Measurements from ENCODE around the gene VPS13D.

The VPS13D gene

DNA sequence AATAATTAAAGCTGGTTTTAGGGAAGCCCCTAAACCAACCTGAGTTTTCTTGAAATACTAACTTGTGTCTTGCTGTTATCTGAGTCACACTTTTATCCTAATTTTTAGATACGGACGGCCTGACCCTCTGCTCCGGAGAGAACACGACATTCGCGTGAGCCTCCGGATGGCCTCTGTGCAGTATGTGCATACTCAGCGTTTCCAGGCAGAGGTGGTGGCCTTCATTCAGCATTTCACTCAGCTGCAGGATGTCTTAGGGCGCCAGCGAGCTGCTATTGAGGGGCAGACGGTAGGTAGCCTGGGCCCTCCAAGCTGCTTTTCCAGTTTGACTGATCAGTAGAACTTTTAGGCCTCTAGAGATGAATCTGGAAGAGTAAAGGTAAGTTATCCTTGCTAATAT is 63.6 kb downstream of the VPS13D start:
- H3K36me3 ChIP-seq (ENCODE audit: control insufficient read depth, low read length), result peaks cover 16% of the 10 kb centered on the region
- H3K9me2 ChIP-seq (replicated peaks; ENCODE audit: control insufficient read depth, low read length), result no peaks in the 10 kb centered on the region
- no peak overlapping the region for H3K4me3 ChIP-seq (ENCODE audit: low read length)
- H3K27ac ChIP-seq (ENCODE audit: low read depth, low read length), result no peak overlapping the region
- no peaks in the 10 kb centered on the region for H3F3A ChIP-seq (ENCODE audit: control insufficient read depth, insufficient read depth)
- TF ChIP-seq EZH2phosphoT487 (IDR thresholded peaks at IDR 0.05; ENCODE audit: borderline replicate concordance, low read length), result no peak
- TF ChIP-seq, protein P1, sequence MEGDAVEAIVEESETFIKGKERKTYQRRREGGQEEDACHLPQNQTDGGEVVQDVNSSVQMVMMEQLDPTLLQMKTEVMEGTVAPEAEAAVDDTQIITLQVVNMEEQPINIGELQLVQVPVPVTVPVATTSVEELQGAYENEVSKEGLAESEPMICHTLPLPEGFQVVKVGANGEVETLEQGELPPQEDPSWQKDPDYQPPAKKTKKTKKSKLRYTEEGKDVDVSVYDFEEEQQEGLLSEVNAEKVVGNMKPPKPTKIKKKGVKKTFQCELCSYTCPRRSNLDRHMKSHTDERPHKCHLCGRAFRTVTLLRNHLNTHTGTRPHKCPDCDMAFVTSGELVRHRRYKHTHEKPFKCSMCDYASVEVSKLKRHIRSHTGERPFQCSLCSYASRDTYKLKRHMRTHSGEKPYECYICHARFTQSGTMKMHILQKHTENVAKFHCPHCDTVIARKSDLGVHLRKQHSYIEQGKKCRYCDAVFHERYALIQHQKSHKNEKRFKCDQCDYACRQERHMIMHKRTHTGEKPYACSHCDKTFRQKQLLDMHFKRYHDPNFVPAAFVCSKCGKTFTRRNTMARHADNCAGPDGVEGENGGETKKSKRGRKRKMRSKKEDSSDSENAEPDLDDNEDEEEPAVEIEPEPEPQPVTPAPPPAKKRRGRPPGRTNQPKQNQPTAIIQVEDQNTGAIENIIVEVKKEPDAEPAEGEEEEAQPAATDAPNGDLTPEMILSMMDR (IDR thresholded peaks at IDR 0.05; ENCODE audit: low read depth, low read length, poor library complexity, severe bottlenecking), result no peak
- H3K4me1 ChIP-seq (ENCODE audit: control insufficient read depth, low read length), result no peaks in the 10 kb centered on the region
- H3K79me2 ChIP-seq (ENCODE audit: control insufficient read depth, low read length), result no peaks in the 10 kb centered on the region
- no peaks in the 10 kb centered on the region for H4K20me1 ChIP-seq (ENCODE audit: control insufficient read depth, insufficient read depth, low read depth, low read length)
- H3K4me2 ChIP-seq (ENCODE audit: low read length), result no peak overlapping the region
- no peaks in the 10 kb centered on the region for H3K27me3 ChIP-seq (ENCODE audit: control insufficient read depth, low read length)
- H3K9me3 ChIP-seq (ENCODE audit: control insufficient read depth, insufficient read depth, low read length), result no peaks in the 10 kb centered on the region

DNA sequence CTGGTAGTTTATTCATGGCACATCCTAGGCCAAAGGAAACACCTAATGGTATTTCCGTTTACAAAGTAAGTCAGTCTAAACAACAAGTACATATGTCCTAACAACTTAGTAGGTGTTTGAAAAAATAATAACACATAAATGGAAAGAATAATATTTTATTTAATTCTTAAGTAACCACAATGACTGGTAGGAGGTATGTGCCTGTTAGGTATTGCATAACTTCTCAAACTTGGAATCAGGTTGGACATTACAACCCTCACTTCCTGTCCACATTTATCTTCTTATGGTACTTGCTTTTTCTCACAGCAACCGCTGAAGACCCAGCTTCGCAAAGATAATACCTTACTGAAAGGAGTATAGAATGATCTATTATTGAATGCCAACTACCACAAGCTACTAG is 64.2 kb downstream of the VPS13D start:
- Histone ChIP-seq H3K9me2 (replicated peaks; ENCODE audit: control insufficient read depth, low read length) (no peaks in the 10 kb centered on the region), H3K4me1 (ENCODE audit: control insufficient read depth, low read length) (no peaks in the 10 kb centered on the region), H3K4me2 (ENCODE audit: low read length) (no peak overlapping the region), H4K20me1 (ENCODE audit: control insufficient read depth, insufficient read depth, low read depth, low read length) (no peaks in the 10 kb centered on the region), H3K27me3 (ENCODE audit: control insufficient read depth, low read length) (no peaks in the 10 kb centered on the region), H3K79me2 (ENCODE audit: control insufficient read depth, low read length) (no peaks in the 10 kb centered on the region), H3K36me3 (ENCODE audit: control insufficient read depth, low read length) (peaks cover 16% of the 10 kb centered on the region), H3K9me3 (ENCODE audit: control insufficient read depth, insufficient read depth, low read length) (no peaks in the 10 kb centered on the region), H3F3A (ENCODE audit: control insufficient read depth, insufficient read depth) (no peaks in the 10 kb centered on the region), H3K27ac (ENCODE audit: low read depth, low read length) (no peak overlapping the region), H3K4me3 (ENCODE audit: low read length) (no peak overlapping the region)
- no peak for TF ChIP-seq EZH2phosphoT487 (IDR thresholded peaks at IDR 0.05; ENCODE audit: borderline replicate concordance, low read length)
- TF ChIP-seq, protein P1 (IDR thresholded peaks at IDR 0.05; ENCODE audit: low read depth, low read length, poor library complexity, severe bottlenecking), result no peak

DNA sequence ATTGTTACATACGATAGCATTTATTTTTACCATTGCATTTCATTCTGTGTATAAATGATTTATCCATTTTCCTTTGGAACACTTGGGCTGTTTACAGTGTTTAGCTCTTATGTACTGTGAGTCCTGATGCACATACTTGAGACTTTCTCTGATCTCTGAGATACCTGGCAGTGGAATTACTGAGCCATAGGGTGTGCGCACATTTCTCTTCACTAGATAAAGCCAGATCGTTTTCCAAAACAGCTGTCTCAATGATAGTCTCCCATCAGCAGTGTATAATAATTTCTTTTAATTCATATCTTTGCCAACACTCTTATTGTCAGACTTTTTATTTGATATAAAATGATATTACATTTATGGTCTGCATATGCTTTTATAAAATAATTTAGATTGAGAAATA is 66.2 kb downstream of the VPS13D start:
- TF ChIP-seq, protein P1 (IDR thresholded peaks at IDR 0.05; ENCODE audit: low read depth, low read length, poor library complexity, severe bottlenecking), result no peak
- no peak for TF ChIP-seq EZH2phosphoT487 (IDR thresholded peaks at IDR 0.05; ENCODE audit: borderline replicate concordance, low read length)
- Histone ChIP-seq H3K79me2 (ENCODE audit: control insufficient read depth, low read length) (no peaks in the 10 kb centered on the region), H3K27me3 (ENCODE audit: control insufficient read depth, low read length) (no peaks in the 10 kb centered on the region), H3K4me2 (ENCODE audit: low read length) (no peak overlapping the region), H3K27ac (ENCODE audit: low read depth, low read length) (no peak overlapping the region), H3K9me2 (replicated peaks; ENCODE audit: control insufficient read depth, low read length) (no peaks in the 10 kb centered on the region), H3F3A (ENCODE audit: control insufficient read depth, insufficient read depth) (no peaks in the 10 kb centered on the region), H3K4me3 (ENCODE audit: low read length) (no peak overlapping the region), H3K9me3 (ENCODE audit: control insufficient read depth, insufficient read depth, low read length) (no peaks in the 10 kb centered on the region), H4K20me1 (ENCODE audit: control insufficient read depth, insufficient read depth, low read depth, low read length) (no peaks in the 10 kb centered on the region), H3K4me1 (ENCODE audit: control insufficient read depth, low read length) (no peaks in the 10 kb centered on the region), H3K36me3 (ENCODE audit: control insufficient read depth, low read length) (peaks cover 21% of the 10 kb centered on the region)

DNA sequence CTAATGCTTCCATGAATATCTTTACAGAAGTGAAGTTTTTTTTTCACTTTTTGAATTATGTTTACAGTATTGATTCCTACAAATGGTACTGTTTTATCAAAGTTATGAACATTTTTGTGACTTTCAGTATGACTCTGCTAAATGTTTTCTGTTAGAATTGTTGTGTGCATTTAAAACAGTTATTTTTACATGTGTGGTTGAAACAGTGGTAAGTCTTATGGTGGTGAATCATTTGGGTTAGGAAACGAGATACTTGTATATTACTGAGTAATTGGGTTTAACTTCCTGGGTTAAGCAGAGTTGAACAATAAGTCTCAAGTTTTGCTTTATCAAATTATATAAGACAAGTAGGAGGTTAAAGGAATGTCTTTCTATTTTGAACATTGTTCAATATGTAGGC is 66.8 kb downstream of the VPS13D start:
- no peaks in the 10 kb centered on the region for H3K79me2 ChIP-seq (ENCODE audit: control insufficient read depth, low read length)
- no peaks in the 10 kb centered on the region for H3K27me3 ChIP-seq (ENCODE audit: control insufficient read depth, low read length)
- no peaks in the 10 kb centered on the region for H4K20me1 ChIP-seq (ENCODE audit: control insufficient read depth, insufficient read depth, low read depth, low read length)
- H3K9me3 ChIP-seq (ENCODE audit: control insufficient read depth, insufficient read depth, low read length), result no peaks in the 10 kb centered on the region
- H3K36me3 ChIP-seq (ENCODE audit: control insufficient read depth, low read length), result peaks cover 22% of the 10 kb centered on the region
- H3K4me1 ChIP-seq (ENCODE audit: control insufficient read depth, low read length), result no peaks in the 10 kb centered on the region
- H3K9me2 ChIP-seq (replicated peaks; ENCODE audit: control insufficient read depth, low read length), result no peaks in the 10 kb centered on the region
- H3K4me3 ChIP-seq (ENCODE audit: low read length), result no peak overlapping the region
- H3K4me2 ChIP-seq (ENCODE audit: low read length), result no peak overlapping the region
- H3F3A ChIP-seq (ENCODE audit: control insufficient read depth, insufficient read depth), result no peaks in the 10 kb centered on the region
- H3K27ac ChIP-seq (ENCODE audit: low read depth, low read length), result no peak overlapping the region
- TF ChIP-seq, protein P1 (IDR thresholded peaks at IDR 0.05; ENCODE audit: low read depth, low read length, poor library complexity, severe bottlenecking), result no peak
- no peak for TF ChIP-seq EZH2phosphoT487 (IDR thresholded peaks at IDR 0.05; ENCODE audit: borderline replicate concordance, low read length)

Data from DOHH2 (cell line).